NCI-H2171 treated with DMSO at 0.1 percent for 48 hours (cell line): Measurements from ENCODE around the gene TBC1D10A.
A peak's percentile ranks its signal among the peaks of the same experiment; 100 is the strongest.

Experiments
- DNase-seq: peaks from one replicate; lab custom pipeline; 2025; lab: John Stamatoyannopoulos, UW

The TBC1D10A gene

DNA sequence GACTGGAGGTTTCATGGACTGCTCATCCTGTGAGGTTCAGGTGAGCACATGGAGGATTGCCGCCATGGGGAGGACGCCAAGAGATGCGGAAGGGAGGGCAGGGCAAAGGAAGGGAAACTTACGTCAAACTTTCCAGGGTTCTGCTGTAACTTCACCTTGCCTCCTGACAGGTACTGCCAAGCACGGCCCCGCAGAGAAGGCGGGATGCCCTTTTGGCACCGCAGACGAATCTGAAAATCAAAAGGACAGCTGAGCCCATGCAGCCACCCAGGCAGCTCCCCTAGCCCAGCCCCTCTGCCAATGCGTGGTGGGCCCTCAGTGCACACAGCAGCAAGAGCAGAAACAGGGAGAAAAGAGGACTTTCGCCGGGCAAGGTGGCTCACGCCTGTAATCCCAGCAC, 27.4 kb downstream of the TBC1D10A start:
- DNase-seq = no peak

DNA sequence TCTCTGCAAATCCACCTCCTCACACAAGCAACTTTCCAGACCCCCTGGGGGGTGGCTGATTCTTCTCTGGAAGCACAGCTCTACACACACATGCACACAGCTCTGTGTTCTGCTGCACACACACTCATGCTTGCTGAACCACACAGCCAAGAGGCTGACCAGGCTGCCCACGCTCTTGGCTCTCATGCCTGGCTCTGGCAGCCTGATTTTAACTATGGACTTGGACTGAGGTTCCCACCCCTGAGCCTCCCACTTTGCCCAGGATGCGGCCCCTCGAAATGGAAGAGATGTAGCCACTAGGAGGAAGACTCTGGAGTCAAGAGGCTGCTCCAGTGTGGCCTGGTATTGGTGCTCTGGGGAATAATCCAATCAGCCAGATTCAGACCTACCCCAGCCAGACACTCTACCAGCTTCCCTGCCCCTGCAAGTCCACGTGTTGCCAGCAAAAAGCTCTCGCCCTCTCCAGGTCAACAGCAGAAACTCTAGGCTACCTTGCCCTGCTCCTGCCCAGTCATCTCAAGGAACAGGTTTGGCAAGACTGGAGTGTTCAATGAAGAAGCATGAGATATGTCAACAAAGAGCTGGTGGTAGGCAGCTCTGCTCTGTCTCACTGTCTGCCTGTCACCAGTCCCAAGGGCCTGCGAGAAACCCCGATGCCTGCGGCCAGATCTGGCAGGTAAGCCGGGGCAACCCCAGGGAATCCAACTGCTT, 28.6 kb downstream of the TBC1D10A start:
- DNase-seq = no peak

DNA sequence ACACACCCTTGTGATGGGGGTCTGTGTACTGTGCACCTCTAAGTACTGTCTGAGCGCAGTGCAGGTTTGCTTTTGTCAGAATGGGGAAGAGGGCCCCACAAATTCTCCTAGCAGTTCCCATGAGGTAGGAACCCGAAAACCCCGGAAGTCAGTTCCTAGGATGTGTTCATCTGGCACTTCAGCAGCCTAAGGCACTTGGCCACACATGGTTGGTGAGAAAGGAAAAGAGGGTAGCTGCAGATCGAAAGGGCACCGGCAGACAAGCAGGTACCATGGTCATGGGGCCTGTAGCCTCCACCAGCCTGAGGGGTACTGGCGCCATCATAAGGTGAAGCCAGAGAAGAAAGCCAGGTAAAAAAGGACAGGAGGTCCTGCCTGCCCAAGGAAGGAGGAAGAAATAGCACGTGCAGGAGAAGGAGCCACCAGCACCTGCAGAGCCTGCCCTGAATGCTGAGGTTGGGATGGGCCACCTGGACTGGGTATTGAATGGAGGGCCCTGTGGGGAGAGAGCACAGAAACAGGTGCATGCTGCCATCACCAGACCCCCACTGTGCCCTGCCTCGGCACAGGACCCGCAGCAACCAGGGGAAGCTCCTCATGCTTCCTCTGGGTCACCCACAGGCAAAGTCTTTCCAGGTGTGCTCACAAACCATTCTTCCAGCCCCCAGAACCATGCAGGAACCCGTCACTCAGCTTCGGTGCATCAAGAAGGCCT, 29.3 kb downstream of the TBC1D10A start:
- no peak for DNase-seq

DNA sequence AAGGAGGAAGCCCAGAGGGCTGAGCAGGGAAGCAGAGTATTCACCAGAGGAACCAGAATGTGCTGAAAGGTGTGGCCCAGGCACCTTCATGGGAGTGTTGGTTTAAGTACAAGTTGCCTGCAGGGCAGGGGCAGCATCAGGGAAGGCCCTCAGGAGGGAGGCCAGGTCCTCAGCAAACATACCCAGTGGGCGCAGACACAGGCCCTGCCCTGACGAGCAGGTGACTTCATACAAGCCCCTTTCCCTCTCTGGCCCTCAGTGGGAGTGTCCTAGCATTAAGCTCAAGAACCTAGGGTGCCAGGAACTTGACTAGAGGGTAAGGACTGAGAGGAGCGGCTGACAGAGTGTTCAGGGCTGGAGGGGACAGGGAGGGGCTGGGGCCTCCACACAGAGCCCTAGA, 29.9 kb downstream of the TBC1D10A start:
- DNase-seq = no peak

DNA sequence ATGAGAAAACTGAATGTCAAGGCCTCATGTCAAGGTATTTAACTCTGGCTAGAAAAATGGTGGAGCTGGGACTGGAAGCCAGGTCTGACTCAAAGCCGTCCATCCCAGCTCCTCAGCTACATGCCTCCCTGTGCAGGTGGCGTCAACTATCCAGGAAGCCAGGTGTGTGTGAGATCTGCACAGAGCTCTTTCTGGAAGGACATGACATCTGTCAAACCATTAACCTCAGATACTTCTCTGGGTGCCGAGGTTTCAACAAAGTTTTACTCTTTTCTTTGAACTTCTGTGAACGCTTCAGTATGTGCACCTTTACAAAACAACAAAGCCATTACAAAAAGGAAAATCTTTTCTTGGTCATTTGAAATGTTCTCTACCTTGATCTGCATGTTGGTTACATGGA, 30.4 kb downstream of the TBC1D10A start:
- DNase-seq = no peak

DNA sequence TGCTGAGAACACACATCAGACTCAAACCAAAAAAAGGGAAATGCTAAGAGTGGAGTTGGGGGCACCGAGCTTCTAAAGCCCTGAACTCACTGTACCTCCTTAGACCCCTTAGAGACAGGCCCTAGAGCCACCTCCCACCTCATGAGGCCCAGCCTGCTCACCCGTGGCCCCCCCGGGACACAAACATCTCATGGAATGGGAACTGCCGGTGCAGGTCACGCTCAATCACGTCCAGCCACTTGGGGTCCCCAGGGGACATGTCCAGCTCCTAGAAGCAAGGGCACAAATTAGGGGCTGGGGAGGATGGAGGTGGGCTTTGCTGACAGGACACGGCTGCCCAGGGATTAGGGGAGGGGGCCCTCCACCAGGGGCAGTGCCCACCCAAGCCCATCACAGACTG, 31.2 kb downstream of the TBC1D10A start:
- no peak for DNase-seq

DNA sequence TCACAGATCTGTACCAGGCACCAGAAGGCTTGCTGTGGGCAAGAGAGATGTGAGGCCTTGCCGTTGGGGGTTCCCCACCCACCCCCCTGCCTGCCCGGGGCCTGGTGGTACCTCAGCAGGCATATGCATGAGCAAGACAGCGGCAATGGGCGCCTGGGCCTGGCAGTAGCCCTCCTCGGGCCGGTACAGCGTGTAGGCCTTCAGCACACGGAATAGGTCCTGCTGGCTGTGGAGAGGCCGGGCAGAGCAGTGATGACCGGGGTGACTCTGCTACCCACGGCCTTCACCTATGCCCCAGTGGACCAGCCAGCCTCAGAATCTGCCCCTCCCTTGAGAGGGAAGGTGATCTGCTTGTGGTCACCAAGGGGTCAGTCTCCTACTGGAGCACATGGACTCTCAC, 31.9 kb downstream of the TBC1D10A start:
- DNase-seq = no peak

DNA sequence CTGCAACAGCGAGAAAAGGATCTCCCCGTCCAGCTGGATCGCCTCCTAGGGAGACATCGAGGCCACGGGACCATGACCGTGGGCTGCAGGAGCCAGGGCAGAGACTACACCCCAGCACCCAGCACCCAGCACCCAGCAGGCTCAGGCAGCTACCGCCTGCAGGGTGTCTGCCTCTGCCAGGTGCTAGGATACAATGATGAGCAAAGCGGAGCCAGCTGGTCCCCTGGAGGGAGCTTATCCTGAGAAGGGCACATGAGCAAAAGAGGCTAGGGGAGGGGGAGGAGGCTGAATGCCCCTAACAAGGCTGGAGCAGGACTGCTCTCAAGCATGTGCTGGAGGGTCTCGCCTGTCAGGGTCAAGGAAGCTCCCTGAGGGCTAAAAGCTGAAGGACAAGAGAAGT, 32.7 kb downstream of the TBC1D10A start:
- peak; percentile 26 for DNase-seq

DNA sequence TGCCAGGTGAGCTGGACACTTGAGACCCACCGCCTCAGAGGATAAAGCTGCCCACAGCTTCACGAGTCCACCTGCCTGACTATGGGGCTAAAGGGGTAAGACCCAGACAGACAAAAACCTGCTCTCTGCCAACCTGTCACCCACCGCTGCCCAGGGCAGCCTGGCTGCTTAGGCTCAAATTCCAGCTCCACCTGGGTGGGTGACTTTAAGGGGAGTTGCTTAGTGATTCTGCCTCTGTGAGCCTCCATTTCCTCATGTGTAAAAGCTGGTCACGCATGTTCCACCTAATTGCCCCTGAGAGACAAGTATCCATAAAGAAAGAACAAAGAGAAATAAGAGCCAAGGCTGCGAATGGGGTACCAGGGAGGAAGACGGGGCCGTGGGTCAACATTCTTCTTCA, 33.7 kb downstream of the TBC1D10A start:
- no peak for DNase-seq

DNA sequence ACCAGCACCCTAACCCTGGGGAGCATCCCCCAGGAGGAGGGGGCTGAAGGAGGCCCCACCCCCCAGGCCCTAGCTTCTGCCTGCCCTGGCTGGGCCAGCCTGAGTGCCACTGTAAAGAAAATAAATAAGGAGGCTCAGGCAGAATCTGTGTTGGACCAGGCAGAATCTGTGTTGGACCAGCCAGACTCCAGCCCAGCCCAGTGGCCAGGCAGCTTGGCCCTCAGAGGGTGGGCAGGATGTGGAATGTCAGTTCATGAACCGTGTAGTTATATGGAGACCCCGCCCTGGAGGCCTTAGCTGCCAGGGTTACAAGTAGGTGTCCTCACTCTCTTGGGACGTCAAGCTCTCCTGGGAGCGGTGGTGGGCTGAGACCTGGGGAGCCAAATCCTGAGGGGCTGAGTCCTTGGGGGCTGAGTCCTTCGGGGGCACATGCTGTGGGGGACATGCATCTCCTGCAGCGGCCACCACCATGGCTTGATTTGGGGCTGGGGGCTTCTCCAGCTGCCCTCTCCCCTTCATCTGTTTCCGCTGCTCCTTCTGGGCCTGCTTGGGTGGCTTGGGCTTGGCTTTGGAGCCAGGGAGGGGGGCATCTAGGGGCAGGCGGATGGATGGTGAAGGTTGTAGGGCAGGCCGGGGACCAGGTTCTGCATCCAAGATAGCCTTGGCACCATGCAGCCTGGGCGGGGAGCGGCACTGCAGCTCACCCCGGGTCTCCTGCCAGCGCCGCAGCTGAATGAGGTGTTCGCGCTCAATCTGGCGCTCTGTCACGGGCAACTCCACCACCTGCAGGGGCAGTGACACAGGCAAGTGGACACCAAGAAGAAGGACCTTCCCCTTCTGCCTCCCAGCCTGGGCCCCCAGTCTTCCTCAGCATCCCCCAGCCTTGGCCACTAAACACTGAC, 34.4 kb downstream of the TBC1D10A start:
- no peak for DNase-seq

DNA sequence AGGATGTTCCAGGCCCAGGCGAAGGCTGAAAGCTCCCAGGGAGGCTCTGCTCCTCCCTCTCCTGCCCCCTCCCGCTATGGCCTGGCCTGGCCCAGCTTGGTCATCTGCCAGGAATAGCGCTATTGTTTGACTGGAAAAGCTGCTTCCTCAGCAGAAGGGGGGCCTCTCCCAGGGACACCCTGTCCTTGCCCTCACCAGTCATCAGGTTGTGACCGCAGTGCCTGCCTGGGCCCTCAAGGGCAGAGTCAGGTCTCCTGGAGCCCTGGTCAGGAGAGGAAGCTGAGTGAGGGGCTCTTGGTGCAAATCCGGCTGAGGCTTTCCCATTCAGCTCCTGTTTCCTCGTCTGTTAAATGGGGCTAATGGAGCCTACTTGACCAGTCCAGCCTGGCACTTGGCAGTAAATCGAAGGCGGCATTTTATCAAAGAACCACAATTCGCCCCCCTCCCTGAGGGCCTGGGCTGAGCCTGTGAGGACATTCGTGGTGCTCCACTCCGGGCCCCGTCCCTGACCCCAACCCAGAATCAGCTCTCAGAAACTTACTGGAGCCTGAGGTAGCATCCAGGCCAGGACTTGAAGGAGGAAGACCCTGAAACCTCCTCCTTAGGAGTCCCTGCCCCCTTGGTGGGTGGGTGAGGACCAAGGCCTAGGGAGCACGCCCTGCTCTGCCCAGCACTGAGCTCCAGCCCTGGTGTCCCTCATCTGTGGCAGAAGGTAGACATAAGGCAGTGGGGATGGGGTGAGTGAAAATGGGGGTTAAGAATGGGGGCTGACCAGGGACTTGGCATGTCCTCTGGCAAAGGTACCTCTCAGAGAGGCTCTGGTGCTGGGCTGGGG, 35.5 kb downstream of the TBC1D10A start:
- no peak for DNase-seq

DNA sequence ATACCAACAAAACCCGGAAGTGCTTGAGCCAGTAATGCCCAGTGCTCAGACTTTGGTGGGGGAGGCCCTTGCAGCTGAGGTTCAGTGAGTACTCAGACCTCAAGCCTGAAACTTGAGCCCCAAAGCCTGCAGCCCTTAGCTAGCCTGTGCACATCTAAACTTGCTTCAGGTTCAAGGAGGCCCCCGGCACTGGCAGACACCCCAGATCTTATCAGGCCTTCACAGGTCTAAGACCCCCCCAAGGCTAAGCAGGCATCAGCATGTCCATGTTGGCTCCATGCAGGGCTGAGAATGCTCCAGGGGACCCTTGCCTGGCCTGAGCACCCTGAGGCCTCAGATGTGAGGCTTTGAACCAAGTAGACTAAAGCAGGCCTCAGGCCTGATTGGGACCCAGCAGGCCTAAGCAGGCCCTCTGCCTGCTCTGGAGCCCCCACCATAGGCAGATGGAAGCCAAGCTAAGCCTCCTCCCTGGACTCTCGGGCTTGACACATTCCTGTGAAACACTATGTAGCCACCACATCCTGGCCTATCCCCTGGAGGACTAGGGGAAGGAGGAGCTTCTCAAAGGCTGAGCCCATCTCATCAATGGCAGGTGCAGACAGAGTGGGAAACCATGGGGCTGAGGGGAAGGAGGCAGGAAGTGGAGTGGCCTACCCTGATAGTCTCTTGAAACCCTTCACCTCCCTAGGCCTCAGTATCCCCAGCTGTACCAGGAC, 36.2 kb downstream of the TBC1D10A start:
- no peak for DNase-seq

DNA sequence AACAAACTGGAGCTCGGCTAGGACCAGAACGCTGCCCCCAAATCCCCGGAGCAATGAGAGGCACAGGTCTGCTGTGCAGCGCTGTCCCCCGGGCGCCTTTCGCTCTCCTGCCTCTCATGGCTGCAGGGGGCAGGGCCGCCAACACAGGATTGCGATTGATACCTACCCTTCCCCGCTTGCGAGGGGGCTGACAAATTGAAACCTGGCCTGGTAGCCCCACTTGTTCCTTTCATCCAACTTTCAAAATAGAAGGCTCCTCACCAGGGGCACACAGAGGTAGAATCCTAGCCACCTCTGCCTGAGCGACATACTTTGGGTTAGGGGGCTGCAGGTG, 36.8 kb downstream of the TBC1D10A start:
- no peak for DNase-seq

DNA sequence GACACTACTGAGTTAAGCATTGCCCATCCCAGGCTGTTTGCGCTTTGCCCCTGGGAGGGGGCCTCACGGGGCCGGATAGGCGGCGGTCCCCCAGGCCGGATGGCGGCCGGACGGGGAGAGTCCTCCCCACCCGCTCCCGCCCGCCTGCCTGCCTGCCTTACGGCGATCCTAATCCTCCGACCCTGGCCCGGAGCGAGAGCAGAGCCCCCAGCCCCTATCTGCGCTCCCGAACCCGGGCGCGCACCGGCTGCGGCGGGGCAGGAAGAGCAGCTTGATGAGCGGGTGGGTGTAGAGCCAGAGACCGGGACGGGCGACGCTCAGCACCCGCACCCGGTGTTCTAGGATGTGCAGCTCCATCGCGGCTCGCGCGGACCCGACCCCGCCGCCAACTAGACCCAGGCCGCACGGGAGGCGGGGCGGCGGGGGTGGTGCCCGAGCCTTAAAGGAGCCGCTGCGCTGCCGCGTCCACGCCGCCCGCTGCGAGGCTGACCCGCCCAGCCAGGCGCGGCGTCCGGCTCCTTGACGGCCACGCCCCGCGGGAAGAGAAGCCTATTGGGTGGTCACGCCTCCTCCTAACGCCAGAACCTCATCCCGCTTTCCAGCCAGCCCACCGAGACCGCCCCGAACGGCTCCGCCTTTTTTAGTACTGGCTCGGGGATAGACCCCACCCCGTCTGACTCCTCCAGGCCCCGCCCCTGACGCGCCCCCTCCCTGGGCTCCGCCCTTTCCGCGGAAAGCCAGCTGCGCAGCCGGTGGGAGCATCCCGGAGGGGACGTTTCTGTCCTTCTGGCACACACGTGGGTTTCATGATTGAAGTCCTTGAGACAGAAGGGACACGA, 37.4 kb downstream of the TBC1D10A start, which contains the start of gene CASTOR1:
CASTOR1 (minus strand) TSS at position 365 of the 839 bp plus-strand sequence; CDS start at position 357, 8 bp downstream.
- peak; percentile 96 for DNase-seq

DNA sequence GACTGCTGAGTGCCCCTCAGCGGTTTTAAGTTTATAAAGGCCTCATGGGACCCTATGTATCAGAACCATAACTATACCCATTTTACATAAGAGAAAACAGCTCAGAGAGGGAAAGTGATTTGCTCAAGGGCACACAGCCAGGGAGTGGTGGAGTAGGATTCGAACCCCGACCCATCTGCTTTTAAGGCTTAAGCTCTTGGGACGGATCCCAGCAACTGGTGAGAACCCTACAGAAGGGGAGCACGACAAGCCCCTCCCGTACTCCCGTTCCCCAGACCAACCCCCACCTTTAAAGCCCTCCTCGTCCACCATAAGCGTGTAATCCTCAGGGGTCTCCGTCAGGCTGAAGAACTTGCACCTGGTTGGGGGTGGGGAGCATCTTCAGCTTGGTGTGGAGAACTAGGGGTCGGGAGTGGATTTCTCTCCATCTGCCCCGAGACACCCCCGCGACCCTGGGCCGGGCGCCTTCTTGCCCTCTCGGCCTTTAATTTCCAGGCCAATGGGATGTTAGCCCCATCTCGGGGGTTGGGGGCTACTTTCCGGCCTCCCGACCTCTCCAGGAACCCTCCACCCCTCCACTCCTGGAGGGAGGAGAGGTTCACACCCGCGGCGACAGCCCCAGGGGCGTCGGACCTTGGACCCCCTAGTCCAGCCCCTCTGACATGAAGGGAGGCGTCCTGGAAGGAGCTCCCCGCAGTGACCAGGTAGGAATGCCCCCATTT, 38.2 kb downstream of the TBC1D10A start:
- no peak for DNase-seq

DNA sequence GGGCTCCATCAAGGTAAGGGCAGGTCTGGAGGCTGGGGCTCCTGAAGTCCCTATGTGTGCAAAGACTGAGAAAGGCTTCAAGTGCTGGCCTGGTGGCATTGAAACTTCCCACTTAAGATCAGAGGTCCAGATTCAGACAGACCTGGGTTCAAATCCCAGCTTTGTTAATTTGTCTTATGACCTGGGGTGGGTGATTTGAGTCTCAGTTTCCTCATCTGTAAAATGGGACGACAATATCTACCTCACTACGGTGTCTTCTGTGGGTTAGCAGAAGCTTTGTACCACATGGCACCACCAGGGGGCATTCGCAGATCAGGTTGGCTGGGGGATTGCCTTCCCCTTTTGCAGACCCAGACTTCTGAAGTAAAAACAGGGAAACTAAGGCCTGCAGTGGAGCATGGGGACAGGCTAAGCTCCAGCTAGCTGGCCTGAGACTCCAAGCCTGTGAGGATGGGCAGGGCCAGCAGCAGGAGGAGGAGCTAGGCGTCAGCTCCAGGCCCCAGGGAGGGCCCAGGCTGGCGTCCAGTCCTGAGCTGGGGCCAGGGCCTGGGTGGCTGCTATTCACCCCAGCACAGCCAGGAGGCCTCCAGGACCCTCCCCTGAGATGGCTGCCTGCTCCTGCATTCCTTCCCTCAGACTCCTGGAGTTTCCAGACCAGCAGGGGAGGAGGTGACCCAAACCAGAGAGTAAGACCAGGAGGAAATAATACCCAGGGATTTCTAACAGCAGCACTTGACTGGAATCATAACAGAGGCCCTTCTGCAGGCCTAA, 38.9 kb downstream of the TBC1D10A start:
- DNase-seq = peak; percentile 59

DNA sequence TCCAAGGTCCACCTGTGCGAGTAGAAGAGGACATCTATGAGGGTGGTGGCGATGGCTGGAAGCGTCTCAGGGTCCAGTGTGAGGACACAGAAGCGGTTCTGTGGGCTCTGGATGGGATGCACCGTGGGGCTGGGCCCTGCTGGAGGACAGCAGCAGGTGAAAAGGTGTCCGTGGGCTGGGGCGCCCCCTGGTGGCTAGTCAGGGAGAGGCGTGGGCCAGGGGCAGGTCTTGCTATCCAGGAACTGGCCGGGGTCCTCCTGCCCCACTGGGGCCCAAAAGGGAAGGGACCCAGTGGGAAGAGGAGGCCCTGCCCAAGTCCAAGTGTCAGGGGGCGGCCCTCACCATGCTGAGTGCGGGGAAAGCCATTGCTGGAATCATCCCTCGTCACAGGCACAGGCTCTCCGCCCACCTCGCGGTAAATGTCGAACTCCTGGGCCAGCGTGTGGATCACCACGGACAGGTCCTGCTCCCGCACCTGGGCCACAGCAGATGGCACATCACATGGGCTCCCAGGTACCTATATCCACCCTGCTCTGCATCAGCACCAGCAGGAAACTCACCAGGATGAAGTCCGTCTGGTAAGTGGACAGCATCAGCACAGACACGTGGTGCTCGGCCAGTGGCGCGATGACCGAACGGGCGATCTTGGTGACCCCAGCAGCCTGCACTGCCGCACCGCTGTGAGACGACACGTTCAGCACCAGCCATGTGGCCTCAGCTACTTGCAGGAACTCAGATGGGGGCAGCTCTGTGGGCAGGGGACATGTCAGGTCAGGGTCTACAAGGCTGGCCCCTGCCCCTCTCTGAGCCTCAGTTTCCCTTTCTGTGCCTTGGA, 39.7 kb downstream of the TBC1D10A start:
- DNase-seq = peak; percentile 31

DNA sequence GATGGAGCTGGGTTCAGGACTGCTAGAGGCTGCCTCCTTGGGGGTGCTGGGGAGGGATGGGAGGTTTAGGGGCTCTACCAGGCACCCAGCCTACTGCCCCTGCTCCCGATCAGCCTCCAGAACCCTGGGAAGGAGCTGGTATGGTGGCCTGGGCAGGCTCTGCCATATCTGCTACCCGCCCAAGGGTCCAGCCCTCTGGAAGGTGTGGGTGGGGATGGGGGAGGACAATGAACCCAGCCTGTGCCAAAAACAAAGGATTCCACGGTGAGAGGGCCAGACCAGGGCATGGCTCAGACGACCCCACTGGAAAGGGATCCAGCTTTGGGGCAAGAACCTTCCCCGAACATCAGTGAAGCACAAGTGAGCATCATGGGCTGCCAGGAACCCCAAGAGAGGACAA, 40.4 kb downstream of the TBC1D10A start:
- DNase-seq = no peak
